K562 treated with DMSO at 1 percent for 4 hours (cell line): ENCODE results near the gene MRPS24. TPM values are rescaled to one million over a fixed set of nuclear protein-coding genes. Genes with fewer than 3 reads are reported as not detected.

Experiments
- total RNA-seq: library from RNA; unstranded; fragments of 300-600 nt; gene quantifications from 2 replicates; pipeline ENCODE4 v1.2.3, GENCODE V29; 2022; ENCODE audit not compliant: insufficient read depth

Gene MRPS24
- 242 and 278 TPM in 2 replicates for total RNA-seq

DNA sequence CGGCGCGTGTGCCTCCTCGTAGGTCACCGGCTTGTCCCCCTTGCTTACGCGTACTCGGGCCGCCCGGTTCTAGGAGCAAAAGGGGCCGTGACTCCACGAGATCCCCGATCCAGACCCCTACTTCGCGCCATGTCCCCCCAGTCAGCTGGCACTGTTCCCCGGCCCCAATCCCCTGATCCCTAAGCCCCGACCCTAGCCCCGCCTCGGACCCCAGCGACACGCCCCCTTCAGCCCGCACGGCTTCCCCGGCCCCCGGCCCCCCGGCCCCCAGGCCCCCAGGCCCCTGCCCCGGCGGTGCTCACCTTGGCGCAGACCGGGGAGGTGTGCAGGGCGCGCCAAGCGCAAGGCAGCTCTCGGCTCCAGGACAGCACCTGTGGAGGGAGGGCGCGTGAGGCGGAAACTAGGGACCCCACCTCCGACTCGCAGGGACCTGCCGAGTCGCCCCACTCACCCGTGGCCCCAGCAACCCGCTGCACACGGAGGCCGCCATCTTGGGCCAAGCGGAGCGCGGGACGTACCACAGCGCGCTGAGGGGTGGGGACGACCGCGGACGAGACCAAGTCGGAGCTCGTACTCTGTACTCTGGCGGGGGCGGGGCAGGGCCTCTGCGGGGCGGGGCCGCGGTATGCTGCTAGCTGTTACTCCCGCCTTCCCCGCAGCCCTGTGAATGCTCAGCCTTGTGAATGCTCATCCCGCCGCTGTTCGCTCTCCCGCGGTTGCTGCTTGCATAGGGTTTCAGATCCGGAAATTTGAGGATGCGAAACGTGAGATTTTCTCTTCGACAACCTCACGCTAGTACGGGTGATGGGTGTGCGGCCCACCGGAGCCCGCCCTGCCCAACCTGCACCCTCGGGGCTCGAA, at the start of gene MRPS24:
Gene MRPS24, minus strand, starts transcription at position 512 of the 861 bp plus-strand sequence. Its CDS starts 22 bp downstream, at position 490.

DNA sequence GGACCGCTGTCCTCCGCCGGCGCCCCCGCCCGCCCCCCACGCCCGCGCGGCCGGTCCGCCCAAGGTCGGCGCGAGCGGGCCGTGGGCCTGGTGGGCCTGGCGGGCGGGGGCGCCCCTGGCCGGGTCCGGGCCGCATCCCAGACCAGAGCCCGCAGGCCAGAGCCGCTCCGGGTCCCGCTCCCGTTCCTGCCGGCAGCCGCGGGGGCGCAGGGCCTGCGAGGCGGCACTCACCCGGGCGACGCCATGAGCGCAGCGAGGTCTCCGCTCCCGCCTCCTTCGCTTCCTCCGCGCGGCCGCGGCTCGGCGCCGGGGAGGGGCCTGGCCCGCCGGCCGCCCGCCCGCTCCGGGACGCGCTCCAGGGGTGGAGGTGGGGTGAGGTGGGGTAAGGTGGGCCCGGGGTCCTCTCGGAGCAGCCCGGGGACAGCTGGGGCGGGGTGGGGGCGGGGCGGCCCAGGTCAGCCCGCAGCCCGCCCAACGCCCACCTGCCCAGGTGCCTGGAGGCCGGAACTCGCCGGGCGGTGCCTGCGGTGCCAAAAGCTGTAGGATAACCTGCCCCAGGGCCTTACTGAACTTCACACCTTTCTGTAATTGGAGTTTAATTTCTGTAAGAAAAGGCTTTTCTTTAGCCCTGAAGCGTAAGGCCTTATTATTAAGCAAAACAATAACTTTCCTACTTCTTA, 37.2 kb upstream of the MRPS24 start, which contains the start of gene URGCP:
Gene URGCP, minus strand, starts transcription at position 266 of the 680 bp plus-strand sequence. Its CDS starts 21 bp downstream, at position 245.

Other genes starting within 250 kb of the MRPS24 start
- 145 and 156 TPM in 2 replicates for gene COA1, start 140.0 kb downstream of the MRPS24 start, total RNA-seq
- 162 and 202 TPM in 2 replicates for gene BLVRA, start 110.8 kb downstream of the MRPS24 start, total RNA-seq
- 16.1 and 18.6 TPM in 2 replicates for gene URGCP, start 37.1 kb upstream of the MRPS24 start, total RNA-seq
- 7.9 and 14.8 TPM in 2 replicates for gene UBE2D4, start 56.9 kb upstream of the MRPS24 start, total RNA-seq
- gene SPDYE1, start 128.4 kb upstream of the MRPS24 start, total RNA-seq: not detected in 2 replicates
- gene DBNL, start 175.2 kb upstream of the MRPS24 start, total RNA-seq: 35.0 and 40.7 TPM in 2 replicates
- not detected in 2 replicates for gene PGAM2, start 196.1 kb upstream of the MRPS24 start, total RNA-seq
- 6.3 and 8.4 TPM in 2 replicates for gene POLM, start 213.0 kb upstream of the MRPS24 start, total RNA-seq
- gene AEBP1, start 234.8 kb upstream of the MRPS24 start, total RNA-seq: 0.42 and 0.84 TPM in 2 replicates